WTC11 (cell line): Measurements from ENCODE around the gene STRN.

ENCODE experiments used
- ATF2 ChIP-seq: sonication (generic); formaldehyde crosslinking; IDR thresholded peaks from 2 replicates; pipeline ENCODE4 v1.8.1; 2022; ENCODE audit warnings: low read depth, missing genetic modification reagents, borderline replicate concordance
- ATF3 ChIP-seq: sonication (generic); formaldehyde crosslinking; conservative IDR thresholded peaks from 2 replicates; pipeline ENCODE4 v1.8.1; 2022; ENCODE audit warnings: mild to moderate bottlenecking, missing genetic modification reagents
- CREM ChIP-seq: sonication (generic); formaldehyde crosslinking; IDR thresholded peaks from 2 replicates; pipeline ENCODE4 v1.8.1; 2022; ENCODE audit warnings: mild to moderate bottlenecking, missing genetic modification reagents, moderate library complexity
- CTCF ChIP-seq: fragments of 200-600 bp; IDR thresholded peaks from 2 replicates; pipeline ENCODE4 v1.8.0; 2022; ENCODE audit warnings: antibody characterized with exemption

- TF ChIP-seq CTCF, result no peak
- TF ChIP-seq ATF2 (CRISPR knock-in tag), result no peak
- TF ChIP-seq ATF3, result no peak
- TF ChIP-seq CREM (CRISPR knock-in tag), result no peak
These were observed 15.3 kb downstream of the STRN start for GRCh38 chr2:36951027-36951518.
